K562 (cell line): ENCODE data around the gene LDLRAD1. TPM values are rescaled to one million over a fixed set of nuclear protein-coding genes. Genes with fewer than 3 reads are reported as not detected.
"Not testable (repeated sequence)": the region's sequence is repeated elsewhere in the genome, so short reads cannot be mapped to it uniquely, and the experiment has no call there.

Experiments used
- ATAC-seq: fragments of 200-7000 bp; cut with Tn5 transposase; 3 replicates; pipeline ENCODE4 v1.9.1; 2020; ENCODE audit warnings: moderate library complexity
- BruUV-seq: library from RNA; stranded (reverse); fragments of 400-500 nt; replicated peaks from 2 replicates; lab custom pipeline; 2021; lab: Mats Ljungman, UMichigan
- CTCF ChIA-PET: fragments of 300-600 bp; formaldehyde crosslinking; extraction: SDS; loops from one replicate; lab custom pipeline; 2021; ENCODE audit warnings: low intra/inter-chr PET ratio; lab: Yijun Ruan, JAX
- POLR2A ChIA-PET: fragments of 300-600, 350-650 bp; sonication (Branson Sonifier 250); formaldehyde crosslinking; extraction: SDS; loops from one replicate; lab custom pipeline; 2021; ENCODE audit warnings: antibody characterized with exemption, inconsistent platforms; lab: Yijun Ruan, JAX
- DNase-seq, 4 experiments: peaks; one replicate each; pipeline versions ENCODE4 v3.0.0 to v3.0.0-alpha.2; 2011 to 2018; ENCODE audit warnings: low spot score in 3 of 4, mixed read lengths in 3 of 4; ENCODE audit errors: extremely low read depth in 1 of 4
- FAIRE-seq: peaks from 2 replicates; lab custom pipeline; 2011; peaks lifted over from hg19 to GRCh38; lab: Jason Lieb, UNC
- H2AFZ ChIP-seq: 2 replicates; pipeline ENCODE4 v1.6.0; 2011; ENCODE audit warnings: low read depth, low read length, control low read depth, inconsistent platforms
- H3K27ac ChIP-seq: fragments of 200-600 bp; 3 replicates; pipeline ENCODE4 v1.8.0; 2011; ENCODE audit warnings: low read depth, mild to moderate bottlenecking, control low read depth, inconsistent platforms, low read length, moderate library complexity, mixed read lengths; ENCODE audit errors: extremely low read depth
- H3K27me3 ChIP-seq, 2 experiments: fragments of 300-600 bp in 1 of 2; 2 replicates in 1 of 2; 3 replicates in 1 of 2; pipeline versions ENCODE4 v1.6.0 to v1.8.0; 2011; ENCODE audit warnings: inconsistent platforms in 2 of 2, low read length in 2 of 2, mild to moderate bottlenecking in 1 of 2, mixed read lengths in 1 of 2, moderate library complexity in 1 of 2; ENCODE audit not compliant: control insufficient read depth in 2 of 2, insufficient read depth in 2 of 2
- H3K36me3 ChIP-seq: fragments of 300-600 bp; 3 replicates; pipeline ENCODE4 v1.8.0; 2011; ENCODE audit warnings: mild to moderate bottlenecking, low read length, inconsistent platforms; ENCODE audit not compliant: control insufficient read depth, insufficient read depth
- H3K4me1 ChIP-seq, 2 experiments: fragments of 200-600 bp in 1 of 2; replicated peaks in 1 of 2; 2 replicates in 1 of 2; 3 replicates in 1 of 2; pipeline versions ENCODE4 v1.5.1 to v1.8.0; 2011; ENCODE audit warnings: inconsistent platforms in 2 of 2, low read length in 2 of 2, mild to moderate bottlenecking in 1 of 2, mixed read lengths in 1 of 2, moderate library complexity in 1 of 2; ENCODE audit not compliant: control insufficient read depth in 2 of 2, insufficient read depth in 2 of 2
- H3K4me2 ChIP-seq: 2 replicates; pipeline ENCODE4 v1.6.1; 2011; ENCODE audit warnings: low read length, control low read depth, inconsistent platforms, mixed read lengths; ENCODE audit not compliant: insufficient read depth
- H3K4me3 ChIP-seq: fragments of 200-600 bp; sonication (generic), shearing (Covaris generic); 2 replicates; pipeline ENCODE4 v1.5.1; 2016; ENCODE audit warnings: control low read depth, inconsistent platforms
- H3K79me2 ChIP-seq: fragments of 200-600 bp; 3 replicates; pipeline ENCODE4 v1.8.0; 2011; ENCODE audit warnings: low read length, inconsistent platforms; ENCODE audit not compliant: control insufficient read depth, insufficient read depth
- H3K9ac ChIP-seq, 2 experiments: 2 replicates each; pipeline versions ENCODE4 v1.6.0 to v1.6.1; 2011; ENCODE audit warnings: low read depth in 2 of 2, low read length in 2 of 2, control low read depth in 1 of 2, inconsistent platforms in 1 of 2, mild to moderate bottlenecking in 1 of 2, mixed read lengths in 1 of 2; ENCODE audit not compliant: insufficient read depth in 1 of 2
- H3K9me1 ChIP-seq: one replicate; pipeline ENCODE4 v1.6.0; 2011; ENCODE audit warnings: inconsistent platforms, mild to moderate bottlenecking, low read length, moderate library complexity; ENCODE audit not compliant: control insufficient read depth, insufficient read depth
- H3K9me3 ChIP-seq: replicated peaks from 2 replicates; pipeline ENCODE4 v1.5.1; 2011; ENCODE audit warnings: low read depth, low read length, inconsistent platforms; ENCODE audit not compliant: control insufficient read depth, insufficient read depth
- H4K20me1 ChIP-seq: replicated peaks from 2 replicates; pipeline ENCODE4 v1.6.1; 2011; ENCODE audit warnings: low read length, inconsistent platforms, mixed read lengths; ENCODE audit not compliant: control insufficient read depth, insufficient read depth
- CTCF ChIP-seq, 3 experiments: IDR thresholded peaks in 2 of 3; conservative IDR thresholded peaks in 1 of 3; 2 replicates each; pipeline ENCODE4 v1.5.1; 2011 to 2012; ENCODE audit warnings: low read length in 3 of 3, mild to moderate bottlenecking in 3 of 3, control low read depth in 2 of 3, improper control_type of control experiment in 1 of 3, inconsistent platforms in 1 of 3, low read depth in 1 of 3, mixed read lengths in 1 of 3, moderate library complexity in 1 of 3; ENCODE audit not compliant: insufficient read depth in 2 of 3
- ILK ChIP-seq: fragments of 450-650 bp; IDR thresholded peaks from 2 replicates; pipeline ENCODE4 v1.6.1; 2016; ENCODE audit warnings: missing genetic modification characterization, low read depth, mild to moderate bottlenecking, missing compliant biosample characterization, moderate library complexity, borderline replicate concordance
- SPI1 ChIP-seq: IDR thresholded peaks from 2 replicates; pipeline ENCODE4 v1.6.1; 2011; ENCODE audit warnings: low read depth, low read length, control low read depth, borderline replicate concordance
- SRSF1 ChIP-seq: fragments of 200-400 bp; formaldehyde crosslinking; IDR thresholded peaks from 2 replicates; pipeline ENCODE4 v1.6.1; 2017; ENCODE audit warnings: mild to moderate bottlenecking, low read depth, low read length, moderate library complexity
- ZNF121 ChIP-seq: sonication (generic); formaldehyde crosslinking; conservative IDR thresholded peaks from 2 replicates; pipeline ENCODE4 v1.8.0; 2022; ENCODE audit warnings: missing genetic modification reagents
- ZNF146 ChIP-seq: IDR thresholded peaks from one replicate; pipeline ENCODE4 v1.6.1; 2018; ENCODE audit warnings: missing compliant biosample characterization; ENCODE audit not compliant: unreplicated experiment
- WGBS: fragments of 100-300 bp; shearing (Covaris generic); methylation state at CpG from one replicate; pipeline ENCODE4 v1.1.6; 2016; ENCODE audit warnings: low coverage, mixed read lengths; ENCODE audit not compliant: insufficient coverage; ENCODE audit errors: missing lambda C conversion rate; 5-methylcytosine and 5-hydroxymethylcytosine counted together
- in situ Hi-C: fragments of 300-500 bp; cut with MboI; formaldehyde crosslinking; loops from 4 replicates; pipeline ENCODE4 v1.15.0; 2018; ENCODE audit warnings: inconsistent platforms, mixed read lengths
- intact Hi-C: fragments of 100-400 bp; cut with micrococcal nuclease; formaldehyde crosslinking; loops from 2 replicates; pipeline ENCODE4 v1.14.2; 2022
- polyA plus RNA-seq, 8 experiments: library from polyadenylated mRNA; depleted of rRNA in 4 of 8; stranded (reverse) in 5 of 8; unstranded in 3 of 8; fragments of >200 nt; fragmentation: Nextera tagmentation in 2 of 8; fragmentation: Illumina TruSeq in 1 of 8; extraction: Ambion mirVana in 2 of 8; extraction: Trizol in 1 of 8; gene quantifications; 2 replicates each; pipeline versions ENCODE4 v1.2.1 to v1.2.3, GENCODE V29; 2011 to 2014; ENCODE audit warnings: inconsistent platforms in 1 of 8, missing spikeins in 1 of 8
- total RNA-seq, 7 experiments: library from RNA; depleted of rRNA in 6 of 7; stranded (reverse); fragments of >200 nt in 6 of 7; fragmentation: Illumina TruSeq in 2 of 7; extraction: Trizol in 2 of 7; gene quantifications; 2 replicates each; pipeline versions ENCODE4 v1.2.1 to v1.2.3, GENCODE V29; 2011 to 2021; ENCODE audit warnings: low replicate concordance in 1 of 7

LDLRAD1 gene
- total and polyA plus RNA-seq, 9 of the 15 experiments (the other 6 are each of a cell fraction or from before 2014, with no cell fraction given): not detected

GRCh38 chr1:54024811-54025210, 6.8 kb upstream of the LDLRAD1 start:
- intact Hi-C loops, FAIRE-seq, ATAC-seq, H3K27ac ChIP-seq, H3K9me1 ChIP-seq, CTCF ChIA-PET, H3K9me3 ChIP-seq, H4K20me1 ChIP-seq, in situ Hi-C loops, H3K9ac ChIP-seq, H3K79me2 ChIP-seq, H3K4me1 ChIP-seq, BruUV-seq, H3K4me2 ChIP-seq, H3K4me3 ChIP-seq, H2AFZ ChIP-seq, H3K27me3 ChIP-seq, H3K36me3 ChIP-seq, DNase-seq: not testable (repeated sequence)
- peak; percentile 58 for TF ChIP-seq ZNF146 (CRISPR knock-in tag)
- 0% methylated on average over 1 of the region's 1 CpG for WGBS
- POLR2A ChIA-PET: interaction anchor here (0.8 kb wide), 1 partner anchor 23 kb away, joined by 3 read pairs; no protein-coding TSS in a partner anchor

GRCh38 chr1:54024358-54024757, 6.4 kb upstream of the LDLRAD1 start:
- Histone ChIP-seq H3K4me3 (no peak overlapping the region), H3K9me1 (no peaks in the 10 kb centered on the region), H2AFZ (no peak overlapping the region), H3K9me3 (no peaks in the 10 kb centered on the region)
- DNase-seq: no peak
- ChIA-PET CTCF (no interaction called here), POLR2A (interaction anchor here (1.0 kb wide), 1 partner anchor 10 kb away, joined by 3 read pairs; no protein-coding TSS in a partner anchor)
- TF ChIP-seq CTCF (IDR thresholded peaks at IDR 0.05 in 2 of 3, conservative IDR thresholded peaks at IDR 0.05 in 1 of 3; ENCODE audit: insufficient read depth in 2 of 3, low read depth in 1 of 3, low read length in 3 of 3): no peak
- TF ChIP-seq SPI1: no peak
- TF ChIP-seq ZNF146 (CRISPR knock-in tag): no peak
- TF ChIP-seq ILK (tag): no peak
- TF ChIP-seq SRSF1: no peak
- TF ChIP-seq ZNF121 (CRISPR knock-in tag): no peak
- TF ChIP-seq, all 486 proteins: peak for 0
- no peaks in the 10 kb centered on the region for H3K79me2 ChIP-seq
- peaks cover 5 to 10% of the 10 kb centered on the region in 2 experiments; a peak in 4 of 5 replicates for H3K27me3 ChIP-seq
- FAIRE-seq: no peak
- ATAC-seq: no peak
- H4K20me1 ChIP-seq: no peaks in the 10 kb centered on the region
- no peaks in the 10 kb centered on the region; a peak in 1 of 5 replicates for H3K4me1 ChIP-seq
- no peak overlapping the region for H3K4me2 ChIP-seq
- in situ Hi-C loops (no loop called here), intact Hi-C loops (no loop called here)
- BruUV-seq: no TSS peak
- H3K36me3 ChIP-seq: no peaks in the 10 kb centered on the region
- H3K9ac ChIP-seq: no peak overlapping the region
- H3K27ac ChIP-seq: no peak overlapping the region
- WGBS: 2% methylated on average over 2 of the region's 2 CpGs
